Stimulated activated CD4-positive, alpha-beta T cell treated with anti-CD3 and anti-CD28 coated beads, Interleukin-15, amount 100 ng/mL, for 48 hours (primary cell): ENCODE results near the gene PAX2.
"Not testable (repeated sequence)": the region's sequence is repeated elsewhere in the genome, so short reads cannot be mapped to it uniquely, and the experiment has no call there.

Source experiments
- DNase-seq, 2 donors: peaks; one replicate each; pipeline ENCODE4 v3.0.0-alpha.2; 2020; ENCODE audit warnings: low read depth in 2 of 2

Gene PAX2

GRCh38 chr10:100744987-100745881 is at the start of gene PAX2:
Gene PAX2, plus strand, starts transcription at chr10:100745582. Its CDS starts 679 bp downstream, at chr10:100746261.
- DNase-seq = no peak

GRCh38 chr10:100696477-100696901 is 48.9 kb upstream of the PAX2 start:
- DNase-seq = no peak

DNA sequence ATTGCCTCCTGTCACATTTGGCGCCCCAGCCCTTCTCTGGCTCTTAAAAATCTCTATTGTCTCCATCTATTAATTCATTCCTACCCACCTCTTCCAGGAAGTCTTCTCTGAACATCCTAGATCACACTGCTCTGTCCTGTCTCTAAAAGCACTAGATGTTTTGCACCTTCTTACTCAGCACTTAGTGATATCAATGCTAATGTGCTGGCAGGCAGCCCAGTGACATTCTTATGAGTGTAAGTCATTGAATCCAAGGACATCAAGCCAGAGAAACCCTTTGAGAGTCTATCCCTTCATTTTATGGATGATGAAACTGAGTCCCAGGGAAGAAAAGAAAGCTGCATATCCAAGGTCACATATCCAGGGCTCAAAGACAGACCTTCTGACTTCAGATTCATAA is 48.3 kb upstream of the PAX2 start:
- DNase-seq = no peak

DNA sequence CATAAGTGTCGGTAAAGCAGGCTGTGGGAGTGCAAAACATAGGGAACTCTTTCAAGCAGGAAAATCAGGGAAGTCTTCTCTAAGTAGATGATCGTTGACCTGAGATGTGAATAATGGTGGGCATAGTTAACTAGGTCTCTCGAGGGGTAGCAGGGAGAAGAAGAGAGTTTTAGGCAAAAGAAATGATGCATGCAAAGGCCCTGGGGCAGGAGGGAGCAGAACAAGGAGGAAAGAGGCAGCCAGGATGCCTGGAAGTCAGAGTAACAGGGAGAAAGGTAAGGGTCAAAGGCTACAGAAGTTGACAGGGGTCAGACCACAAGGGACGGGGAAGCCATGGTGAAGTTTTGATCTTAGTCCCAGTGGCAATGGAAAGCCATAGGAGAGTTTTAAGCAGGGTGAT is 47.8 kb upstream of the PAX2 start:
- DNase-seq = no peak

GRCh38 chr10:100701704-100702103 is 43.7 kb upstream of the PAX2 start:
- DNase-seq = not testable (repeated sequence)

DNA sequence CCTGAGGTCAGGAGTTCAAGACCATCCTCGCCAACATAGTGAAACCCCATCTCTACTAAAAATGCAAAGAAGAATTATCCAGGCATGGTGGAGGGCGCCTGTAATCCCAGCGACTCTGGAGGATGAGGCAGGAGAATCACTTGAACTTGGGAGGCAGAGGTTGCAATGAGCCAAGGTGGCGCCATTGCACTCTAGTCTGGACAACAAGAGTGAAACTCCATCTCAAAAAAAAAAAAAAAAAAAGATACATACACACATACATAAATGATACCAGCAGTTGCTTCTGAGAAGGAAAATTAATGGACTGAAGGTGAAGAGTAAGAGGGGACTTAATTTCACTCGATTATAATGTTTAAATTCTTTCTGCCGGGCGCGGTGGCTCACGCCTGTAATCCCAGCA is 40.2 kb upstream of the PAX2 start:
- DNase-seq = no peak

DNA sequence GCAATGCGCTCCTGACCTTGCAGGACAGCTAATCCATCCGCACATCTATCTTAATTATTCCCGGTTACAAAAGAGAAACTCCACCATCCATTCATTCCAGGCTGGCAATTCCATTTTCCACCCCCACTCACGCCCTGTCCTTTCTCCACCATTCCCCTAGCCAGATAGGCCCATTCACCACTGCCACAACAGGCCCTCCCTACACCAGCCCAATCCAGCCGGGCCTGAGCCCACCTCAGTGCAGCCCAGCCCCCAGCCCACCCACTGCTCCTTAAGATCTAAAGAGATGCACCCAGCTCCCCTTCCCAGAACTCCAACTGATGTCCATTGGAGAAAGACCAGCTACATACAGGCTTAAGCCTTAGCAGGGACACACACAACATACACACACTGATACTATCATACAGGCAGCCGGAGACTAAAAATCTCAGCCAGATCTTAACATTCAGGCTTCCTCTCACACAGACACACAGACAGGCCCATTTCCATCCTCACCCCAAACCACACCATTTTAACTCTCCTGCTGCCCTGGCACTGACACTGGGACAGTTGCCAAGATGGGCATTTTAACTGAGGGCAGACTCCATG is 38.0 kb upstream of the PAX2 start:
- no peak for DNase-seq

- no peak for DNase-seq
These were observed 36.0 kb upstream of the PAX2 start for GRCh38 chr10:100709146-100710082.

GRCh38 chr10:100710151-100710871 is 35.1 kb upstream of the PAX2 start:
- DNase-seq = no peak

GRCh38 chr10:100713049-100713858 is 32.1 kb upstream of the PAX2 start:
- DNase-seq = no peak

DNA sequence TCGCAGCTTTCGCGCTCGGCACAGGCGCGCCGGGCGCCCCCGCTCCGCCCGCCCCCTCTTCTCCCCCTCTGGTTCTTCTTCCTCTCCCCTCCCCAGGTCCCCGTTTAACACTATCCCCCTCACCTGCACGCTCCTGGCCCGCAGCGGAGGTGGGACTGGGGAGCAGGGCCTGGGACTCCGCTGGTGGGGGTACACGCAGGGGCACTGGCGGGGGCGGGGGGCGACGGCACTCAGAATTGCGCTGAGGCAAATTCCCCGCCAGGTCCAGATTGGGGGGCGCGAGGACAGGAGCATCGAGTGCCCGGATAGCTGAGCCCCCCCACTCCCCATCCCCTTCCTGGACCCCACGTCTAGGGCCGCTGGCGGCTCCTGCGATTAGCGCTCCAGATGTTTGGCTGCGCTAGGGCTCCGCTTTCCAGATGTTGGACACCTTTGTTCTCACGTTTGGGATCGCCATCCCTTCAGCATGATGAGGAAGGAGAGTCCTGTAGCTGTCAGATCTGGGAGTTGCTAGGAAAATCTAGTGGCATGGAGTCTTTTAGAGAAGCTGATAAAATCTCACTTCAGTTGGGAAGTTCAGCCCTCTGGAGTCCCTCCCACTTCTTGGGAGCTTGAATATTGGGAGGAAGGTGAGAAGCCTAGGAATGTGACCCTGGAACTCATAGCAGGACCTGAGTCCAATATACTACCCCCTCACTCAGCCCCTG is 31.4 kb upstream of the PAX2 start:
- DNase-seq = no peak

DNA sequence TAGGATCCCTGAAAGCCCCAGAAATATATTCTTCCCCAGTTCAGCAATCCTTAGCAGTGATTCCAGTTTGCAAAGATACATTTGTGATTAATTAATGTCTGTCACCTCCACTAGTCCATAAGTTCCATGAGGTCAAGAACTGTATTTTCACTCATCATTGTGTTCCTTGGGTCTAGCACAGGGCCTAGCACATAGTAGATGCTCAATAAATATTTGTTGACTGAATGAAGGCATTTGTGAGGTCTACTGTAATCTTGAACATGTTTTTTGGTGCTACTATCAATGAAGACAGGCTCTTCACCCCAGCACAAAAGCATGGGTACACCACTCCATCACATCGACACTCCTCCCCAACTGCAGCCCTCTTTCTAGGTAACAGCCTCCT is 30.8 kb upstream of the PAX2 start:
- DNase-seq = no peak

- no peak for DNase-seq
These were observed 30.3 kb upstream of the PAX2 start for GRCh38 chr10:100715101-100715444.

- DNase-seq = no peak
These were observed 29.7 kb upstream of the PAX2 start for GRCh38 chr10:100715445-100716385.

DNA sequence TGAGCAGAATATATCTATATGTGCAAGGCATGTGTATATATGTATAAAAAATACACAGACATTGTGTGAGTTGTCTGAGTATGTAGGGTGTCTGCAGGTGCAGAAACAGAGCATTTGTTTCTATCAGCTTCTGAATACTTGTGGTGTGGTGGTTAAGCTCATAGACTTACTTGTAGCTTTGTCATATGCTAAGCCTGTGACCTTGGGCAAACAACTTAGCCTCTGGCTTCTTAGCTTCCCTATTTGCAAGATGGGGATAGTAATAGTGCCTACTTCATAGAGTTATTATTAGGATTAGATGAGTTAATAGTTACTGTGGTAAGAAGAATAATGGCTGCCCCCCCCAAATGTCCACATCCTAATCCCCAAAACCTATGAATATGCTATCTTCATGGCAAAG is 28.2 kb upstream of the PAX2 start:
- no peak for DNase-seq

DNA sequence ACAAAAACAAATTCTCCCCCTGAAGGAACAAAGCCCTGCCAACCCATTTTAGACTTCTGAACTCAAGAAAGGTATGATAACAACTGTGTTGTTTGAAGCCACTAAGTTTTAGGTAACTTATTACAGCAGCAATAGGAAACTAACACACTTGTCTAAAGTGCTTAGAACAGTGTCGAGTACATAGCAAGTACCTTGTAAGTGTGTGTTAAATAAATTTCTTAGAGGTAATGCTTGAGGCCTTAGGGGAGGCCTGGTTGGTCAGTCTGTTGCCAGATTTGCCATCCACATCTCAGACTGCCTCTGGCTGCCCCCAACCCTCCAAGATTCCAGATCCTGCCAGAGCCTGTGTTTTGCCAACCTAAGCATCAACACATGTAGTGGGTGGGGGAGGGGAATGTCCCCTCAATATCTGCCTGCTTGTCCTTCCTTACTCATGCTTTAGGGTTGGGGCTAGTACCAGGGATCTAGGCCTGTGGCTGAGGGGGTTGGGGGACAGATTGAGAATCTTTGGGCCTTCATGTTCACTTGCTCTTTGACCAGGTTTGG is 27.1 kb upstream of the PAX2 start:
- no peak for DNase-seq

DNA sequence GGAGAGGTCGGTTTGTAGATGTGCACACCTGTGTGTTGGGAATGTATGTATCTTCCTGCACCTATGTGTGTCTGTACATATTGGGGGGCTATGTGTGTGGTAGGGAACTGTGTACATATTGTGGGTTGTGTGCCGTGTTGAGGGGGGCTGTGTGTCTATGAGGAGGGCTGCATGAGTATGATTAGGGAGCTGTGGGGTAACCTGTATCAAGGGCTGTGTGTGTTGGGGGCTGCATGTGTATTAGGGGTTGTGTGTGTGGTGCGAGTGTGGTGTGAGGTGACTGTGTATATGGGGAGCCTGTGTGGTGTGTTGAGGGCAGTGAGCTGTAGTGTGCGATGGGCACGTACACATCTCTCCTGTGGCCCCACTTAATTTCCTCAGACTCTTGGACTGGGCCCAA is 22.2 kb upstream of the PAX2 start:
- no peak for DNase-seq

DNA sequence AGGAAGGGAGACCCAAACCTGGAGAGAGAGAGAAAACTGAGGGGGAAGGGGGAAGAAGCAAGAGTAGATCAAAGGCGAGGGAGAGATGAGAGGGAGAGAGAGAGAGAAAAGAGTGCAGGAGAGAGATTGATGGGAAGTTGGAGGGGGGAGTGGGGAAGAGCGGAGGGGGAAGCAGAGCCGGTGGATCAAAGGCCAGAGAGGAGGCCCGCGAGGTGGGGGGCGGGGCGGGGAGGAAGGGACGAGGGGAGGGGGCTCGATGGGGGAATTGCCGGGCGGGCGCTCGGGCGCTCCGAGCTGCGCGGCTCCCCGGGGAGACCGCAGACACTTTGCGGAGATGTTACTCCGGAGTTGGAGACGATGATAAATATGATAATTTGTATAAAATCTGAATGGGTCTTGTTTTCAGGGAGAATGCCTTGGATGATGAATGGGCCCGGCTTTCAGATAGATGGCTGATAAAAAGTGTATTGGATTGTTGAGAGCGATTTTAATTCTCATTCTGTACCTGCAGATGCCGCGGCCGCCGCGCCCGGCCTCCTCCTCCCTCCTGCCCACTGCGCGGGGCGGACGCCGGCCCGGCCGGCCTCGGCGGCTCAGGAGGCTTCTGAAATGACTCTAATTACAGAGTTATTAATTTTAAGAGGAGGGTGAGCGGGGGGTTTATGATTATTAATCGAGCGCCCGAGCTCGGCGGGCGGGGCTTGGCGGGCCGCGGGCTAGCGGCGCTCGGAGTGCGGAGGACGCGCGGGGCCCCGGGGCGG is 21.4 kb upstream of the PAX2 start:
- DNase-seq = no peak
